ENCODE measurements around the gene PRDM16. TPM values are rescaled to one million over a fixed set of nuclear protein-coding genes. Genes with fewer than 3 reads are reported as not detected.
A peak's percentile ranks its signal among the peaks of the same experiment; 100 is the strongest.

Gene PRDM16
- total and polyA plus RNA-seq, 3 donors from 2014 or later, result 2.1 to 5.6 (median 4.7) TPM

DNA sequence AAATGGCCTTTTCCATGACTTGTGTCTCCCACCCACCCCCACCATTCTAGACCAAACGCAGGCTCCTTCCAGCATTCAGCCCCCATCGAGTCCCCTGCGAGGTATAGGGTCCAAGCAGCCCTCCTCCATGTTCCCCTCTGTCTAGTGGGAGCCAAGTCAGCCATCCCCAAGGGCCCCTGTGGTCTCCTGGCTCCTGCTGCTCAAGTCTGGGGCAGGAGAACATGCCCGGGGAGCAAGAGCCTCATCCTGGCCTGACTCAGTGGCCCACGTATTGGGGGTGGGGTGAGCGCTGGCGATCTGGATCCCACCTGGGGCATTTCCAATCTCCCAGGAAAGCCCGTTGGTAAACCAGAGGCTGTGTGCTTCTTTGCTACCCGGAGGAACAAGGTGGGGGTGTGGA lies 4.1 kb upstream of the PRDM16 start:
- Histone ChIP-seq H3K4me1 (peaks cover 18% of the 10 kb centered on the region), H3K27me3 (no peaks in the 10 kb centered on the region), H3K27ac (no peak overlapping the region), H3K36me3 (ENCODE audit: low read depth, missing control alignments) (no peaks in the 10 kb centered on the region), H3K9me3 (no peaks in the 10 kb centered on the region), H3K4me3 (no peak overlapping the region)
- intact Hi-C loops (cut with DNase I; ENCODE audit: low total_unique reads), result no loop called here
- TF ChIP-seq, protein P1, sequence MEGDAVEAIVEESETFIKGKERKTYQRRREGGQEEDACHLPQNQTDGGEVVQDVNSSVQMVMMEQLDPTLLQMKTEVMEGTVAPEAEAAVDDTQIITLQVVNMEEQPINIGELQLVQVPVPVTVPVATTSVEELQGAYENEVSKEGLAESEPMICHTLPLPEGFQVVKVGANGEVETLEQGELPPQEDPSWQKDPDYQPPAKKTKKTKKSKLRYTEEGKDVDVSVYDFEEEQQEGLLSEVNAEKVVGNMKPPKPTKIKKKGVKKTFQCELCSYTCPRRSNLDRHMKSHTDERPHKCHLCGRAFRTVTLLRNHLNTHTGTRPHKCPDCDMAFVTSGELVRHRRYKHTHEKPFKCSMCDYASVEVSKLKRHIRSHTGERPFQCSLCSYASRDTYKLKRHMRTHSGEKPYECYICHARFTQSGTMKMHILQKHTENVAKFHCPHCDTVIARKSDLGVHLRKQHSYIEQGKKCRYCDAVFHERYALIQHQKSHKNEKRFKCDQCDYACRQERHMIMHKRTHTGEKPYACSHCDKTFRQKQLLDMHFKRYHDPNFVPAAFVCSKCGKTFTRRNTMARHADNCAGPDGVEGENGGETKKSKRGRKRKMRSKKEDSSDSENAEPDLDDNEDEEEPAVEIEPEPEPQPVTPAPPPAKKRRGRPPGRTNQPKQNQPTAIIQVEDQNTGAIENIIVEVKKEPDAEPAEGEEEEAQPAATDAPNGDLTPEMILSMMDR (IDR thresholded peaks at IDR 0.05), result no peak
- TF ChIP-seq POLR2A (IDR thresholded peaks at IDR 0.05), result no peak
- DNase-seq, result no peak
- 80 to 82% methylated on average over 7 to 9 of the region's 9 CpGs for WGBS, 2 donors

DNA sequence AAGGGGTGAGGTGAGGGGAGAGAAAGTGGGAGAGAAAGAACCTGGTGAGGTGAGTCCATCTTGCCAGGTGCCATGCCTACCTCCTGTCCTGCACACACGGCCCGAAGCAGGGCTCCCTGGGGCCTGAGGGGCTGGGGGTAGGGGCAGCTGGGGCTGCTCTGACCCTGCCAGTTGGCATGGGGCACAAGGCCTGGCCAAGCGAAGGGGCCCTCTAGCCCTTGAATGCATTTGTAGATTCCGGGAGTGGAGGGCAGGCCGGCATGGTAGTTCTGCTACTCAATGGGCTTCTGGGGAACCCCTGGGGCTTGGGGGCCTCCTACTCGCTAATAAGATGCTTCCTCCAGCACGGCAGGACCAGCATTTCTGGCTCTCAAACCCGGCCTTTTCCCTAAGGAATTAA lies 3.6 kb upstream of the PRDM16 start:
- Histone ChIP-seq H3K4me1 (peaks cover 18% of the 10 kb centered on the region), H3K27me3 (no peaks in the 10 kb centered on the region), H3K27ac (no peak overlapping the region), H3K9me3 (no peaks in the 10 kb centered on the region), H3K4me3 (no peak overlapping the region), H3K36me3 (ENCODE audit: low read depth, missing control alignments) (no peaks in the 10 kb centered on the region)
- intact Hi-C loops (cut with DNase I; ENCODE audit: low total_unique reads), result no loop called here
- no peak for DNase-seq
- TF ChIP-seq, protein P1 (IDR thresholded peaks at IDR 0.05), result no peak
- TF ChIP-seq POLR2A (IDR thresholded peaks at IDR 0.05), result no peak
- WGBS, 2 donors, result 79 to 82% methylated on average over 6 to 8 of the region's 8 CpGs

DNA sequence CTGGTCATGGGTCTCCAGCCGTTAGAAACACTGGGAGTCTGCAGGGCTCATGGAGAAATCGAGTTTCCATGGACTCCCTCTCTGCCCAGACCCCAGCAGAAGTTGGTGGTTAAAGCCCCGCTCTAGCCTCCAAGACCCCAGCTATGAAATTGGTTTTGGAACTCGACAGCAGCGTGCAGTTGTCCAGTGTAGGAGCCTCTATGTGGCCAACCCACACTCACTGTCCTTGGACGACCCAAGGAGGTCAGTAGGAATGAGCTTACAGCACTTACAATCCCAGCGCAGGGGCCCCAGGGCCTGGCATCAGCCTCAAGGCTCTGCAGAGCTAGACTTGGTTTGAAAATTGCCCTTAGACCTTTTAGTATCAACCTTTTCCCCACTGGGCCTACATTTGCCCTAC lies 3.2 kb upstream of the PRDM16 start:
- H3K4me3 ChIP-seq, result no peak overlapping the region
- DNase-seq, result no peak
- TF ChIP-seq, protein P1 (IDR thresholded peaks at IDR 0.05), result no peak
- TF ChIP-seq POLR2A (IDR thresholded peaks at IDR 0.05), result no peak
- H3K9me3 ChIP-seq, result no peaks in the 10 kb centered on the region
- peaks cover 20% of the 10 kb centered on the region for H3K4me1 ChIP-seq
- WGBS, 2 donors, result 85 to 87% methylated on average over 6 to 7 of the region's 7 CpGs
- intact Hi-C loops (cut with DNase I; ENCODE audit: low total_unique reads), result no loop called here
- no peaks in the 10 kb centered on the region for H3K27me3 ChIP-seq
- no peaks in the 10 kb centered on the region for H3K36me3 ChIP-seq (ENCODE audit: low read depth, missing control alignments)
- H3K27ac ChIP-seq, result no peak overlapping the region

DNA sequence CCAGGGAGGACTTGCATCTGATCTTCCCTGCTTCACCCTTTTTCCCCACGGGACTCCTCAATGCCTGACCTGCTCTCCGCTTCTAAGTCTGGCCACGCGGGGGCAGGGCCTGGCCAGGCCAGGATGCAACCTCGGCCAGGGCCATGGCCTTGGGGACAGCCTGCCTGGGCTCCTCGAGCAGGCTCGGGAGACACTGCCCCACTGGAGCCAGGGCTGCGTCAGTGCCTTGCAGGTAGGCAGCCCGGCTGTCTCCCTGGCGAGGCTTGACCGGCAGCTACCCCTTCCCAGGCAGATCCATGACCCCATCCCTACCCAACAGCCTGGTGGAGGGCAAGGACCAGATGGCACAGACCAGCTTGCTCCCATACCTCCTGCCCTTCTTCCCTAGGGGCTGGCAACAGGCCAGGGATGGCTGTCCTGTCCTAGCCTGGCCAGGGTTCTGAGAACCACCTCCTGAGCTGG lies 2.7 kb upstream of the PRDM16 start:
- peak; percentile 79 for DNase-seq

DNA sequence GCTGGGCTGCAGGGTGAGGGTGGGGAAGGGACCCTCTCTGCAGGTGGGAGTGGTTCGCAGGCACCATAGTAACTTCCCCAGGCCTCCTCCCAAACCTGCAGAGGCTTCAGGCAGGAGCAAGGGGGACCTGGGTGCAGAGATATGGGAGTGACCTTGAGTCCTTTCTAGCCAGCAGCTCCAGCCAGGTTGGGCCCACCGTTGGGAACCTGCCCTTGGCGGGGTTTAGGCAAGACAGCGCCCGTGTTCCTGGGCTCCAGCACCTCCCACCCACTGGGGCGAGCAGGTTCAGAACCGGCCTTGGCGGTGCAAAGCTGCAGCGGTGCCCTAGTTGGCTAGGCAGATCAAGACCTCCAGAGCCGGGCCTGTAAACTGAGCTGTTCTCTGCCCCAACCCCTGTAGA lies 2.2 kb upstream of the PRDM16 start:
- peaks cover 23% of the 10 kb centered on the region for H3K4me1 ChIP-seq
- H3K36me3 ChIP-seq (ENCODE audit: low read depth, missing control alignments), result no peaks in the 10 kb centered on the region
- H3K27ac ChIP-seq, result no peak overlapping the region
- no peak for TF ChIP-seq POLR2A (IDR thresholded peaks at IDR 0.05)
- TF ChIP-seq, protein P1 (IDR thresholded peaks at IDR 0.05), result no peak
- DNase-seq, result no peak
- 58 to 74% methylated on average over 5 to 10 of the region's 10 CpGs for WGBS, 2 donors
- H3K9me3 ChIP-seq, result no peaks in the 10 kb centered on the region
- intact Hi-C loops (cut with DNase I; ENCODE audit: low total_unique reads), result no loop called here
- H3K27me3 ChIP-seq, result no peaks in the 10 kb centered on the region
- no peak overlapping the region for H3K4me3 ChIP-seq

More for the DNA sequence above, 2.7 kb upstream of the PRDM16 start:
- Histone ChIP-seq H3K9me3 (no peaks in the 10 kb centered on the region), H3K27ac (no peak overlapping the region), H3K27me3 (no peaks in the 10 kb centered on the region), H3K4me1 (peaks cover 23% of the 10 kb centered on the region), H3K36me3 (ENCODE audit: low read depth, missing control alignments) (no peaks in the 10 kb centered on the region), H3K4me3 (no peak overlapping the region)
- 61 to 78% methylated on average over 5 to 11 of the region's 11 CpGs for WGBS, 2 donors
- intact Hi-C loops (cut with DNase I; ENCODE audit: low total_unique reads), result no loop called here
- TF ChIP-seq, protein P1 (IDR thresholded peaks at IDR 0.05), result peak; percentile 10 to 37 (median 31)
- TF ChIP-seq POLR2A (IDR thresholded peaks at IDR 0.05), result no peak

All from testis (tissue), 3 donors.